ENCODE results near the gene MRC2.
A peak's percentile ranks its signal among the peaks of the same experiment; 100 is the strongest.

MRC2 gene

GRCh38 chr17:62625184-62625869 lies 2.1 kb upstream of the MRC2 start:
- Mint-ChIP-seq H3K27ac (peak overlapping the region; percentile 74), H3K27me3 (ENCODE audit: low read depth, poor library complexity) (peaks cover 5% of the 10 kb centered on the region), H3K36me3 (ENCODE audit: low read depth) (peaks cover 35% of the 10 kb centered on the region), H3K9me3 (no peaks in the 10 kb centered on the region), H3K4me3 (peak overlapping the region; percentile 84), H3K4me1 (peaks cover 44% of the 10 kb centered on the region)
- no peak for DNase-seq
- no peak for TF ChIP-seq CTCF (IDR thresholded peaks at IDR 0.05)

- Mint-ChIP-seq H3K27ac (peak overlapping the region; percentile 74), H3K36me3 (ENCODE audit: low read depth) (peaks cover 35% of the 10 kb centered on the region), H3K4me3 (peak overlapping the region; percentile 84), H3K9me3 (no peaks in the 10 kb centered on the region), H3K27me3 (ENCODE audit: low read depth, poor library complexity) (peaks cover 5% of the 10 kb centered on the region), H3K4me1 (peaks cover 49% of the 10 kb centered on the region)
- DNase-seq: no peak
- TF ChIP-seq CTCF (IDR thresholded peaks at IDR 0.05): no peak
These were observed 1.6 kb upstream of the MRC2 start for GRCh38 chr17:62625870-62626200.

- H3K27me3 Mint-ChIP-seq (ENCODE audit: low read depth, poor library complexity): peaks cover 5% of the 10 kb centered on the region
- H3K4me3 Mint-ChIP-seq: peak overlapping the region; percentile 84
- H3K4me1 Mint-ChIP-seq: peaks cover 54% of the 10 kb centered on the region
- peak overlapping the region; percentile 81 for H3K27ac Mint-ChIP-seq
- no peak for DNase-seq
- TF ChIP-seq CTCF (IDR thresholded peaks at IDR 0.05): no peak
- no peaks in the 10 kb centered on the region for H3K9me3 Mint-ChIP-seq
- peaks cover 34% of the 10 kb centered on the region for H3K36me3 Mint-ChIP-seq (ENCODE audit: low read depth)
These were observed 701 bp upstream of the MRC2 start for GRCh38 chr17:62626719-62627218.

- Mint-ChIP-seq H3K27me3 (ENCODE audit: low read depth, poor library complexity) (peaks cover 5% of the 10 kb centered on the region), H3K4me3 (peak overlapping the region; percentile 97), H3K27ac (peak overlapping the region; percentile 99), H3K9me3 (no peaks in the 10 kb centered on the region), H3K4me1 (peaks cover 62% of the 10 kb centered on the region), H3K36me3 (ENCODE audit: low read depth) (peaks cover 25% of the 10 kb centered on the region)
- TF ChIP-seq CTCF (IDR thresholded peaks at IDR 0.05): no peak
- DNase-seq: peak; percentile 62
These were observed 599 bp downstream of the MRC2 start for GRCh38 chr17:62627904-62628633.

GRCh38 chr17:62628831-62629555 lies 1.5 kb downstream of the MRC2 start:
- peak overlapping the region; percentile 99 for H3K27ac Mint-ChIP-seq
- peaks cover 20% of the 10 kb centered on the region for H3K36me3 Mint-ChIP-seq (ENCODE audit: low read depth)
- peak; percentile 56 for DNase-seq
- H3K9me3 Mint-ChIP-seq: no peaks in the 10 kb centered on the region
- H3K4me1 Mint-ChIP-seq: peaks cover 72% of the 10 kb centered on the region
- H3K27me3 Mint-ChIP-seq (ENCODE audit: low read depth, poor library complexity): peaks cover 5% of the 10 kb centered on the region
- TF ChIP-seq CTCF (IDR thresholded peaks at IDR 0.05): no peak
- H3K4me3 Mint-ChIP-seq: peak overlapping the region; percentile 97

Measured in nephron progenitor cell (in vitro differentiated cells).